GM19463 (cell line): Measurements from ENCODE around the gene CCDC122.
"Not testable (repeated sequence)": the region's sequence is repeated elsewhere in the genome, so short reads cannot be mapped to it uniquely, and the experiment has no call there.

Source experiments
- ATAC-seq: cut with Tn5 transposase; IDR thresholded peaks from one replicate; pipeline ENCODE4 v1.9.1; 2021; ENCODE audit warnings: mild to moderate bottlenecking, moderate library complexity; ENCODE audit not compliant: unreplicated experiment

The CCDC122 gene

DNA sequence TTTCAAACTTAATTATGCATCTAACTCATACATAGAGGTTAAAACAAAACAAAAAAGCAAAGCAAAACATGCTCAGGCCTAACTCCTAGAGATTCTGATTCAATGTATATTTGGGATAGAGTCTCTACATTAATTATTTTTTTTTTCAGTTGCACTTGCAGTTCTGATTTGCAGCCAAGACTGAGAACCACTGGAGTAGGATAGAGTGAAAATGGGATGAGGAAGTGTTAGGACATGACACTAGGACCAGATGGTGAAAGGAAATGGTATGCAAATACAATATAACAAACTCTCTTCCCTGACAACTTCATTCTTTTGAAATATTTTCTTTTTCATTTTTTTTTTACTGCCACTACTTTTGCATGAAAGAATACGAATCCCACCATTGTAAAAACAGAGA lies 1.8 kb downstream of the CCDC122 start:
- ATAC-seq = no peak

DNA sequence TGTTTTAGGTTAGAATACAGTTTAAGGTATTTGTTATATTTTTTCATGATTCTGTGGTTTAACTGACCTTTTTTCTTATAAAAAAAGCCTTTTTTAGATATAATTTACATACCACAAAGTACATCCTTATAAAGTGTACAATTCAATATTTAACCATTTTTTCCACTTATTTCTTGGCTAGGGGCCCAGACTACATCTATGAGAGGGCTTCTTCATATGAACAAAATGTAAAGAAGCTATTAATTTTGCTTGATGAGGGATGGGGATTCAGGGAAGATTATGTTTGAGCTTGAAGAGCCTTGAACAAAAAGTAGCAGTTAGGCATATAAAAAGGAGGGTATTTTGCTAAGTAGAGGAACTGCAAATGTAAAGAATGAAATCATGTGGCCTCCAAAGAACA lies 2.2 kb downstream of the CCDC122 start:
- no peak for ATAC-seq

DNA sequence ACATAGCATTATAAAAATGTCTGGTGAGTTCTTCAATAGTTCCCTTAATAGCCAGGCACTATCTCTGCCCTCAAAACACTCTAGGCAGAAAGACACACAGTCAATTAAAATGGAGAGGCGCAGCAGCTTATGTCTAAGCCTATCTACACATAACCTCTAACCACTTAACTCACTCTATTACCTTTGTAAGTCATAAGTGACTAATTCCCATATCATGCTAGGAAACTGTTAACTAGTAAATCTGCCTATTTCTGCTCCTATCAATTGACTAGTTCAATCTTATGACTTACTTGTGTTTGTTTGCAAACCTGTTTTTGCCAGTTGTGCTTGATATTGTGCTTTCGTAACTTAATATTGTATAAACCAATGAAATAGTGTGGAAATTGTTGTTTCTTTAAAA lies 3.2 kb downstream of the CCDC122 start:
- ATAC-seq = no peak

DNA sequence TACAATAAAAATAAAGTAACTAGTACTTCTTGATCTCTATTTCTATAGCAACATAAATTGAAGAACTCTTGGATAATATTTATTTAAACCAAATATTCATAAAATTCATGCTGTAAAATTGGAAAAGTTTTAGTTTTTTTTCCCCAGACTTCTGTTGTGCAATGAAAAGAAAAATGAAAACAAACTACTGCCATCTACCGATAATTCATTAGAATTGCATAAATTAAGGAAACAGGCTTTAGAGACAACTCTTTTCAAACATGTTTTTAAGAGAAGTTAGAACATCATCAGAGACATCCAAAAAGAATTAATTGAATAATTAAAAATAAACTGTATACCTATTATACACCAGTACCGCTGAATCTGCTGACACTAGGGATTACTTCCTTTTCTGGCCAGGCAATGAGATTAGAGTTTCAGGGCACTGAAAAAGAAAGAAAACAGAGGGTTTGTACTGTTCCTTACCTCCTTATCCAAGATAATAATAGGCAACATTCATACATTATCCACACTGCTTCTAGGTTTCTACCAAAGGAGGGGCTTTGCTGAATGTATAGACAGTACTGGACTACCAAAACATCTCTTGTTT lies 4.9 kb downstream of the CCDC122 start:
- ATAC-seq = no peak

DNA sequence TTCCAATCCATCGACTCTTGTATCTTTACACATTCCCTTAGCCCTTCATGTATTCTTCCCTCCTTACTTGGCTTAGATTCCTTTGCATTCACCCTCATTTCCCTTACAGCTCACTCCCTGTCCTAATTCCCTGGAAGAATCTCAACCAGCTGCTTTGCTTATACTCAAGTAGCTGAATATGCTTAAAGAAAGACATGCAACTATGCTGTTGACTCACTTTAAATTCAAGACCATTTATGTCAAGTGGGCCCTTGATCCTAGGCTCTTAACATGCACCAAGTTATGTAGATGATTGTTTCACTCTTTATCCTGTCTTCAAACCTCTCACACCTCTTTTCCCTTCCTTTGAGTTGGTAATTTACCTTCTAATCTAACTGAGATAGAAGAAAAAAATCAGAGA lies 7.4 kb downstream of the CCDC122 start:
- no peak for ATAC-seq

DNA sequence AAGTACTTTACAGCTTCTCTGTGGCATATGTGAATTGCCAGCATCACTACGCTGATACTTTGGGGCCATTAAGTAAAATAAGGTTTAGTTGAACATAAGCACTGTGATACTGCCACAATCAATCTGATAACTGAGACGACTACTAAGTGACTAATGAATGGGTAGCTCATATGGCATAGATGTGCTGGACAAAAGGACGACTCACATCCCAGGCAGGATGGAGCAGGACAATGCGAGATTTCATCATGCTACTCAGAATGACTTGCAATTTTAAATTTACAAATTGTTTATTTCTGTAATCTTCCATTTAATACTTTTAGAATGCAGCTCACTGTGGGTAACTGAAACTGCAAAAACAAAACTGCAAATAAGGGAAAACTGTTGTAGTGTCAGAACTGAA lies 13.6 kb downstream of the CCDC122 start:
- no peak for ATAC-seq

DNA sequence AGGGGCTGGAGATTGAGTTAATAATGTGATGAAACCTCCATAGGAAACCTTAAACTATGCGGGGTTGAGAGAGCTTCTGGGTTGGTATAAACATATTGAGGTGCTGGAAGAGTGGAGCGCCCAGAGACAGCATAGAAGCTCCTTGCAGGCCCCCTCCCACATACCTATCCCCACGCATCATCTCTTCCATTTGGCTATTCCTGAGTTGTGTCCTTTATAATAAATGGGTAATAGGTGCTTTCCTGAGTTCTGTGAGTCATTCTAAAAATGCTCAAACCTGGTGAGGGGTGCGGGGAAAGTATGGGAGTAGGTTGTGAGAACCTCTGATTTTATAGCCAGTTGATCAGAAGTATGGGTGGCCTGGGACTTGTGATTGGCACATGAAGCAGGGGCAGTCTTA lies 14.6 kb downstream of the CCDC122 start:
- no peak for ATAC-seq

DNA sequence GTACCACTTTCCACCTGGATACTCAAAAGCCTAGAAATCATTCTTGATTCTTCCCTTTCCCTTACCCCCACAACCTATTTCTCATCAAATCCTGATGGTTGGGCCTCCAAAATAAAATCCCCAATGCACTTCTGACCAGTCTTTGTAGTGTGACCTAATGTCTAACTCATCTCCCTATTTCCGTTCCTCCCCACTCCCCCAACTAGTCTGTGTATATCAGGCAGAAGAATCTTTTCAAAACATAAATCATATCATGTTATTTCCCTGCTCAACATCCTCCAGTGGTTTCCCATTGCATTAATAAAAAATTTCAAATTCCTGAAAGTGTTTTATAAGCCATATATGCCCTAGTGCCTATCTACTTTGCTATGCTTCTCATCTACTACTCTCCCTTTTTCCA lies 17.7 kb downstream of the CCDC122 start:
- no peak for ATAC-seq

DNA sequence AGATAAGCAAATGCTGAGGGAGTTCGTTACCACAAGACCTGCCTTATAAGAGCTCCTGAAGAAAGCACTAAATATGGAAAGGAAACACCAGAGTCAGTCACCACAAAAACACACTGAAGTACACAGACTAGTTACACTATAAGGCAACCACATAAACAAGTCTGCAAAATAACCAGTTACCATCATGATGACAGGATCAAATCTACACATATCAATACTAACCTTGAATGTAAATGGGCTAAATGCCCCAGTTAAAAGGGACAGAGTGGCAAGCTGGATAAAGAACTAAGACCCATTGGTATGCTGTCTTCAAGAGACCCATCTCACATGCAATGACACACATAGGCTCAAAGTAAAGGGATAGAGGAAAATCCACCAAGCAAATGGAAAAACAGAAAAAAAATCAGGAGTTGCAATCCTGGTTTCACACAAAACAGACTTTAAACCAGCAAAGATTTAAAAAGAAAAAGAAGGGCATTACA lies 26.6 kb downstream of the CCDC122 start:
- no peak for ATAC-seq

DNA sequence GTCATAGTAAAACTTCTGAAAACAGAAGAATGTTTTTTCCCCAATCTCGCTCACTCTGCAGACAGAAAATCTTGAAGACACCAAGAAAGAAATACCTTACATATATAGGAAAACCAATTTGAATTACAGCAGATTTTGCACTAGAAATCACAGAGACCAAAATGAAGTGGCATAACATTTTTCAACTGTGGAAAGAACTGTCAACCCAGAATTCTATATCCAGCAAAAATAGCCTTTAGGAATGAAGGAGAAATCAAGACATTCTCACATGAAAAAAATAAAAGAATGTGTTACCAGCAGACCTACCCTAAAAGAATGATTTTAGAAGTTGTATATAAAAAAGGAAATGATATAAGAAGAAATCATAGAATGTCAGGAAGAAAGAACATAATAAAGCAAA lies 28.7 kb downstream of the CCDC122 start:
- no peak for ATAC-seq

DNA sequence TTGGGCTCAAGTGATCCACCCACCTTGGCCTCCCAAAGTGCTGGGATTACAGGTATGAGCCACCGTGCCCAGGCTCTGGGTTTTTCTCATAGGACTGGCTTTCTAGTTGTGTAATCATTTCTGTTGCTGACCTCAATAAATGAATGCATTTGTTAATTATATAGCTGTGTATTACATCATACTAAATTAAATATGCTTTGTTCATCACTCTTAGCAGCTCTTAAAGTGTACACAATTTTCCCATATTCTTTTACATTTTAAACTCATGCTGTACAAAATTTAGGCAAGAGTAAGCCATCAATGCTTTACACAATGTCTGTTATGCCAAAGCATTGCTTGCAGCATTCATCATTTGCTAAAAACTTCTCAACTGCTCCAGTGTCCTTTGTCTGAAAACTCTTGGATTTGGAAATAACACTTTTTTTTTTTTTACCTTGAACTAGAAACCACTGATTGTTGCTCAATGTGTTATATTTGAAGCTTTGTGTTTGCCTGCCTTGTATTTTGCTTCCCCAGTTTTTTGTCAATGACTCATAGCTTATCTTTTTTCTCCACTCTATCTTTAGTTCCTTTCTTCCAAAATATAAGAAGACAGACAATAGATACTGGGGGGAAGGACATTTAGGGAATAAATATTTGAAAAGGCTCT lies 31.4 kb downstream of the CCDC122 start:
- ATAC-seq = no peak

DNA sequence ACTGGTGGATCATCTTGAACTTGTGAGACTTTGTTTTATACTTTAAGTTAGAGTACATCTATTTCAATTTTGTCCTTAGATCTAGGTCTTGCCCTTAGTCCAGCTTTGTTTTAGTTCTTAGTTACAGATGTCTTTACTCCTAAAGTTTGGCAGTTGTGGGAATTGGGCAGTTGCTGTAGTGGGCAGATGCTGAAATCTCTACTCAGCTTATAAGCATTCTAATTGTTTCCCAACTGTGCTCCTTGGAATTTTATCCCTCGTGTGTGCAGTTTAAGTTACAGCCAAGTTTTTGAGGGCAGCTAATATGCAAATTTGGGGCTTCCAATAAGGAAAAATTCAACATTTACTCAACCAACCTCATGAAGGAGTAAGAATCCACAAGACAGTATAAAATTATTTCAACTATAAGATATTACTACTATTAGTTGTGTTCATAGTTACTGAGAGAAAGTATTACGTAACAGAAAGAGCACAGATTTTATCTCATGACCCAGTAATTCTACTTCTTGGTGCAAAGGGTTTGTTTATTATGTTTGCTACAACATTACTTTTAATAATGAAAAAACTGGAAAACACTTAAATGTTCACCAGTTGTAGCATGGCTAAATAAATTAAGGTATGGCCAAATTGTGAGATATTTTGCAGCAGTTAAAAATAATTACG lies 32.9 kb downstream of the CCDC122 start:
- no peak for ATAC-seq

DNA sequence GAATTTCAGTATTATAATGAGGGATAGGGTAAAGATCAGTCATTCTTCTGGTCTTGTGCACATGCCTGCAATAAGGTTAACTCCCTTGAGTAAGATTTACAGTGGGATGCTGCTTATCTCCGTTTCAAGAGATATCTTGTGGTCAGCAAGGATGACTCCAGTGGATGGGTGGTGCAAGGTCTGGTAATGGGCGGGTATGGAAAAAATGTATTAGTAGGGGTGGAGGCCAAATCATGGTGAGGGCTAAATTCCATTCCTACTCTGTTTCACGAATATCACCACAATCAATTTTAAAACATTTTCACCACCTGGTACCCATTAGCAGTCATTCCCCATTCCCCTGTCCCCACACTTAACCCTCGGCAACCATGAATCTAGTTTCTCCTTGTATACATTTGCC lies 40.6 kb downstream of the CCDC122 start:
- ATAC-seq = no peak

DNA sequence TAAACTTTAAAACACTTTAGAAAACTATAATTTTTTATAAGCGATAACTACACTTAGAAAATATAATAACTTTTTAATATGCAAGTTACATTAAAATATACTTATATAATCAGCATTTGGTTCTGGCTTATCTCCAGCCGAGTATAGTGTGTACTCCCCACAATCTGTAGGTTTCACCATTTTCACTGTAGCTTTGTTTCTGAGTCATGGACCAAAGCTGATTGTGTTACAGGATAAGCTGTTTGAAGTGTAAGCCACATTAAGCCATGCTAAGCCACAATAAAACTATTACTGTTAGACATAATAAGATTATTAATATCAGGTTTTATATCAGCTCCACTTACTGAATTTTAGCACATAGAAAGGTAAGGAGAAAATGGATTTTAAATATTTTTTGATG lies 43.8 kb downstream of the CCDC122 start:
- no peak for ATAC-seq

DNA sequence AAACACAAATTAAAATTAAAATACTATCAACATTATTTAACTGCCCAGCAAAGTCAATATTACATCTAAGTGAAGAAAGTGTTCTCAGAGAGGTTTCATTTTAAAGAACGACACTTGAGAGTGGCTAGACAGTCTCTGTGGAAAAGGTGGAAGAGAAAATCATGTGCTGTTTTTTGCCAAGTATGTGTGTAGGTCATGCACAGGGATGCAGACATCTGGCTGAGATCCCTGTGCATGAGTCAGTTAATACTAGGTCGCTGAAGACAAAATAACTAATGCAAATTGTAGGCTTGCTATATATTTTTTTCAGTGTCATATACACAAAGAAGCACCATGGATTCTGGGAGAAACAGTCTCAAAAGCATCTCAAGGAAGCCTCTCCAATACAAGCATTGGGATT lies 48.5 kb downstream of the CCDC122 start:
- ATAC-seq = no peak

DNA sequence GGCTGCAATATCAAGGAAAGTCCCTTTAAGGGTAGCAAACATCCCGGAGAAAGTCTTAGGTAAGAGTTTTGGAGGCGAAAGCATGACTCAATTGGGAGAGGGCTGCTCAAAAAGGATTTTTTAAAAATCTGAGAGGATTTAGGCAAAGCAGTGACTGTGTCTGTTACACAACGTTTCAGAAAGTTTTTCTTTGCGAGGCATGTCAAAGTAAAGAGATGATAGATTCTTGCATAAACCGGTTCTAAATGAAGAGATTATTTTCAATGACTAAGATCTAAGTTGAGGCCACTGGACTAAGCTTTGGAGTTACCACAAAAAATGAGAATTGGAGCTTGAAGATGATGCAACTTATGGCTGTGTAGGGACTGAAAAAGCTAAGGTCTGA lies 49.1 kb downstream of the CCDC122 start:
- no peak for ATAC-seq

DNA sequence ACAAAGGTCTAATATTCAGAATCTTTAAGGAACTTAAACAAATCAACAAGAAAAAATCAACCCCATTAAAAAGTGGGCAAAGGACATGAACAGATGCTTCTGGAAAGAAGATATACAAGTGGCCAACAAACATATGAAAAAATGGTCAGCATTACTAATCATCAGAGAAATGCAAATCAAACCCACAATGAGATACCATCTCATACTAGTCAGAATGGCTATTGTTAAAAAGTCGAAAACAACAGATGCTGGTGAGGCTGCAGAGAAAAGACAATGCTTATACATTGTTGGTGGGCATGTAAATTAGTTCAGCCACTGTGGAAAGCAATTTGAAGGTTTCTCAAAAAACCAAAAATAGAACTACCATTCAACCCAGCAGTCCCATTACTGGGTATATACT lies 54.9 kb downstream of the CCDC122 start:
- not testable (repeated sequence) for ATAC-seq

DNA sequence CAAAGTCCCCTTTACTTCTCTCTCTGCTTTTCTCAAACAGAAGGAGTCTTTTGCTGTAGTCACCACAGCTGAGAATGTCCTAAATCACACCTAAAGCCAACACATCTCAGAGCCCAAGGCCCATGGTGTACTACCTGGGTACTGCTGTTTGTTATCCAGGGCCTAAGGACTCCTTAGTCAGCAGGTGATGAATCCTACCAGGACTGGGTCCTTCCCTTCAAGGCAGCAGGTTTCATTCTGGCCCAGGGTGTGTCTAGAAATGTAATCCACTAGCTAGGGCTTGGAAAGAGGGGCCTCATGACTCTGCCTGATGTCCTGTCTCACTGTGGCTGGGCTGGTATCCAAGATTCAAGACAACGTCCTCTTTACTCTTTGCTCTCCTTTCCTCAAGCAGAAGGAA lies 56.6 kb downstream of the CCDC122 start:
- ATAC-seq = no peak

DNA sequence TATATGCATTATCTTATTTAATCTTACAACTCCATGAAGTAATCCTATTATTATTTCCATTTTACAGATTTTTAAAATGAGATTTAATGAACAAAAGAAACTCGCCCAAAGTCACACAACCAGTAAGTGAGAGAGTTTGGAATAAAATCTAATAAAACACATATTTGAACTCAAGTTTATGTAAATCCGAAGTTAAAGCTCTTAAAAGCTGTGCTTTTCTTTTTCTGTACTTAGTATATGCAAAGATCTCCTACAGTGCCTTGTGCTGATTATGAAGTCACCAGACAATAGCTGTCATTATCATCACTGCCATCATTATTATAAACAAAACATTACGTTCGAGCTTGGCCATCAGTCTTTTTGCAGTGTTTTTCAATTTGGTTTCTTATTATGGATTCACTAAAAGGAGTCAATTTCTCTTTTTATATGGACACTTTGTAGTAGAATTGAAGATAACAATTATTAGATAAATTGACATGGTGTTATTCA lies 63.1 kb downstream of the CCDC122 start:
- no peak for ATAC-seq

DNA sequence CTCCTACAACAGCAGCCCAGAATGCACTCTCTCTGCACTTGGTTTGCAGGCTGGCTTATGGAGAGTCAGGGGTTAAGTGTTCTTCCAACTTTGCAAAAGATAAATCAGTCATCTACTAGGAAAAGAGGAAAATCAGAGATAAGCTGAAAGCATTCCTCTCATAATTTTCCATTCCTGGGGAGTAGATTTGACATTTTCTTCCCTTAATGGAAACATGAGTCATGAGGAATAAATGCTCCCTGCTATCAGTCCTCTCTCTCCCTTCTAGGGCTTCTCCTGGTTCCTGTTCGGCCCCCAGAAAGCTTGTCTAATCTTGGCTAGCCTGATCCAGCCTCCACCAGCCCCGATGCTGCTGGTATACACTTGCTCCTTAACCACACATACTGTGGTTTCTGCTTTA lies 64.3 kb downstream of the CCDC122 start:
- ATAC-seq = no peak

DNA sequence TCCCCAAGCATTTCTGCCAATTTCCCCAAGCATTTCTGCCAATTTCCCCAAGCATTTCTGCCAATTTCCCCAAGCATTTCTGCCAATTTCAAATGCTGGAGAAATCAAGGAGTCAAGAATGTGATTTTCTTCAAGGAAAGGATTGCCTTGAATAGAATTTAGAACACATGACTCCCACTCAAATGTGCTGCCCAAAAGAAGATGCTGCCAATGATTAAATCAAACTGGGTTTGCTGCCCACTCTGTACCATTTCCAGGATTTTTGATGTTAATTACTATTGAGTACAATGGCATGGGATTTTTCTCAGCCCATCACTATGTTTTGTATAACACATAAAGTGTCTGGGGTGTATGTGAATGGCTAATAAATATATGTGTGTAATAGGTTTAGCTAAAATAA lies 70.9 kb downstream of the CCDC122 start:
- no peak for ATAC-seq

DNA sequence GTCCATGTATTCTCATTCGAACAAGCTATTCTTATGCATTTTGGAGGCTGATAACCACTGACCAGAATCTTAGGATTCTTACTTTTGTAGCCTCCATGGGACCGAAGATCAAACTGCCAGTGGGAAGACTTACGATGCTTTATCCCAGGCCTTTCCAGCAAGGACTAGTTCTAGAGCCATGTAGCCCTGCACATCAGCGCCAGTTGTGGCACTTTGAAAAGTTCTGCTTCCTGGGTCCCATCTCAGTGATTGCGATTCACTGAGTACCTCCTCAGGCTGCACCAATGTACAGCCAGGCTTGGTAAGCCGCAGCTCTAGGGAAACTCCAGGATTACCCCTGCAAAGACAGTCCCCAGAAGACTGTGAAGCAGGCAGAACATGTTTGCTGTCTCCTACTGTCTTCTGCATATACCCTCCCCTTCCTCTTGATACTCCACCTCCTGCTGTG lies 73.8 kb downstream of the CCDC122 start:
- no peak for ATAC-seq
